GM12891 (cell line): ENCODE results near the gene STK32A.

ENCODE experiments used
- POLR2A ChIP-seq: IDR thresholded peaks from 2 replicates; pipeline ENCODE4 v1.6.1; 2011; ENCODE audit warnings: low read depth, low read length, control low read depth
- POLR2AphosphoS5 ChIP-seq: IDR thresholded peaks from 2 replicates; pipeline ENCODE4 v1.6.1; 2011; ENCODE audit warnings: low read depth, low read length, control low read depth
- TAF1 ChIP-seq: IDR thresholded peaks from 2 replicates; pipeline ENCODE4 v1.6.1; 2011; ENCODE audit warnings: low read depth, low read length, control low read depth

DNA sequence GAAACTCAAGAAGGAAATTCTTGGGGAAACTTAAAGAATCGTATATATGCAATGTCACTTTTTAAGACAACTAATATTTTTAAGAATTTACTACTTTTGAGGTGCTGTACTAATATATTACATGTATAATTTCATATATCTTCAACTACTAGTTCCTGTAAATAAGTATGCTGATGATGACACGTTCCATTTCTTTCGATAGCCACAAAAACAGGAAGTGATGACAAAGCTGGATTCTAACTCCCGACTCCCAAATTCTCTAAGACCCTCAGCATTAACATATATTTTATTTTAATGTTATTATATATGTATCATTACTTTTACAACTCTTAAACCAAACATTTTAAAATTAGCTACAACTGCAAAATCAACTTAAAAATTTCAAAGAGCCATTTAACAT is 74.8 kb downstream of the STK32A start:
- no peak for TF ChIP-seq POLR2AphosphoS5
- no peak for TF ChIP-seq POLR2A
- TF ChIP-seq TAF1 = no peak
